Measurements from ENCODE around the gene NEDD4L.
"Not testable (repeated sequence)": the region's sequence is repeated elsewhere in the genome, so short reads cannot be mapped to it uniquely, and the experiment has no call there.

NEDD4L gene

GRCh38 chr18:58158459-58158858, 114.4 kb downstream of the NEDD4L start:
- no peak for DNase-seq

- no peak for DNase-seq
Measured at GRCh38 chr18:58161659-58162058, 117.6 kb downstream of the NEDD4L start.

DNA sequence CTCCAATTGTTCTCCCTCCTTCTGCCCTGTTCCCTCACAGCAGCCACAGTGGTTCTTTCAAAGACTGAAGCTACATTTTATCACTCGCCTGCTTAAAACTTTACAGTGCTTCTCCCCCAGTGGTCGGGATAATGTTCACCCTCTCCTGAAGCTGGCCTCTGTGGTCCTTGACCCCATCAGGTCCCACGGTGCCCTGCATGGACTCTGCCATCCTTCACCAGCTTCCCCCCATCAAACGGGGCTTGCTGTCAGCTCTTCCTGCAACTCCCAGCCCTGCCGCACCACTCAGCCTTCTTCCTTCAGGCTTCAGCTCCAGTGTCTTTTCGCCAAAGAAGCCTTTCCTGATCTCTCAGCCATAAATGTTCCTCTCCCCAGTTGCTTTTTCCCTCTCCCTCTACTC, 118.1 kb downstream of the NEDD4L start:
- no peak for DNase-seq

- no peak for DNase-seq
Measured at GRCh38 chr18:58163004-58163590, 119.1 kb downstream of the NEDD4L start.

DNA sequence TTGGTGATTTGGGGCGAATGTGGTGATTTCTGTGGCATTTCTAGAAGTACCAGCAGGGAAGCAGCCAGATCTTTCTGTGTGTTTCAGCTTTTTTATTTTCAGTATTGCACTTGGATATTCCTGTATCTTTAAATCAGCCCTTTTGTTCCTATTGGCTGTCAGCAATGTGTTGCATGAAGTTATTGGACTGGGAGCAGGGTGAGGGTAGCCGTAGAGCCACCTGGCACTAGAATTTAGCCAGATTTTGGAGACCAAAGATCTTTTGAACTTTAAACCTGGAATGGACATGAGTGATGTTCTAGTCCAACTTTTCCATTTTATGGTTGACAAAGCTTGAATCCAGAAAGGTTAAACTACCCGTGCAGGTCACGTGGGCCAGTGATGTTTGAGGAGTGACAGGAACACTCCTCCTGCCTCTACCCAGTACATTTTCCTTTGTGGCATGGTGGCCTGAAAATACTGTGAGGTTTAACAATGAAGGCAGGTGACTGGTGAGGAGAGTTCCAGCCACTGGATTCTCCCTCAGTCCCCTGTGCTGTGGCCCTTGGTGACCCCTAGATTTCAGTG, 122.3 kb downstream of the NEDD4L start:
- DNase-seq: no peak

- DNase-seq: no peak
Measured at GRCh38 chr18:58167073-58167472, 123.0 kb downstream of the NEDD4L start.

DNA sequence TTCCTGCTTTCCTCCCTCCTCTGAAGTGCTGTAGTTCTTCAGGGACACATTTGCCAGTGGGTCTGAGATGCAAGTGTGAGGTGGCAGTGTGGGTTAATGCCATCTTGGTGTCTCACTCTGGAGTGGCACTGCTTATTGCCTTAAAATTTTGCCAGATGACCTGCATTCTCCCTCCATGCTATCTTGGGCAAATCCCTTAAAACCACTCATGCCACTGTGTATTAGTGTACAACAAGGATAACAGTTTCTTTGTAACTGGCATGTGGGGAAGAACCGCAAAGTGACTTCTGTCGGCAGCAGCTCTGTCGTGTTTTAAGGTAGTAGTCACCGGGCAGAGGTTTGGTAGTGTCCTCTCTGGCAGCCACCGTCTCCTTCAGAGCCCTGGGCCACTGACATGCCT, 124.2 kb downstream of the NEDD4L start:
- no peak for DNase-seq

GRCh38 chr18:58168993-58169392, 125.0 kb downstream of the NEDD4L start:
- no peak for DNase-seq

GRCh38 chr18:58169472-58169871, 125.4 kb downstream of the NEDD4L start:
- no peak for DNase-seq

GRCh38 chr18:58170036-58170435, 126.0 kb downstream of the NEDD4L start:
- DNase-seq: not testable (repeated sequence)

- no peak for DNase-seq
Measured at GRCh38 chr18:58172031-58172430, 128.0 kb downstream of the NEDD4L start.

- DNase-seq: no peak
Measured at GRCh38 chr18:58174285-58174684, 130.3 kb downstream of the NEDD4L start.

- no peak for DNase-seq
Measured at GRCh38 chr18:58175122-58175785, 131.2 kb downstream of the NEDD4L start.

DNA sequence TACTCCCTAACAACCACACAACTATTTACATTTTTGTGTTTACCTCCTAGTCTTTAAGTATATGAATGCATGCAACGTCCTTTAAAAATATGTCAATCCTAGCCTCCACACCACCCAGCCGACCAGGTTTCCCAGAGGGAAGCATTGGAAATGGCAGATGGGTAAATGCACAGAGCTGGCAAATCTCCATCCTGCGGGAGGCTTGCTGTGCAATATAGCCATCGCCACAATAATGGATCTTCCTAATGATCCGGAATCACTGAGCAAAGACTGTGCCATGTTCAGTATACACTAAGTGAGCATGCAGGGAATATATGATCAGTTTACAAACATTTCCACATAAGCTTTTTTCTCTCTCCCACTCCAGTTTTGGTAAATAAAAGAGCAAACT, 131.8 kb downstream of the NEDD4L start:
- no peak for DNase-seq

DNA sequence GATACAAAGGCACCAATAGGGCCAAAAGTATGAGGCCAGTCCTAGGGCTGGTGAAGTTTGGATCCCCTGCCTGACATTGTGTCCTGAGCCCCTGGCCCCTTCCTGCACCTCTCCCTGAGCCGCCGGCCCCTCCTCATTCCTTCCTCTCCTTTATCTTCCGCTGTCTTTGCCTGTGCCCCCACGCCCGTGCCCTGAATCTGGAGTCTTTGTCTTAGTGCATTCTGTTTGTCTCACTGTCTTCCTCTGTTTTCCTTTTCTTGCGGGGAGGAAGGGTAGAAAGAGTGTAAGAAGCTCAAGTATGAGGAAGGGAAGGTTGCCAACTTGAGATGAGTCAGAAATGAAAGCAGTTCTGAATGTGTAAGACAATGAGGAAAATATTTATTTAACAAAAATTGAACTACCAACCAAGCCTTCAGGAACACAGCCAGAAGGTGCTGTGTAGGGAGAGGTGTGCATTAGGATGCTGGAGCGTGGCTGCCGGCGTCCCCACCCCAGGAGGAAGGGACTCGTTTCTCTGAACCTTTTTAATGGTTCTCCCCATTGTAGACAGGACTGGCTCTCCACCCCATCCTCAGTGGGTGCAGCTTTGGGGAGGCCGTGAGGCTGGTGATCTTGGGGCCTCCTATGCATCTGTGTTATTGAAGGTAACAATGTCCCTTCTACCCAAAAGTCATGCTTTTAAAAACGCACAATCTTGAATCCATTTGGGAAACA, 133.1 kb downstream of the NEDD4L start:
- no peak for DNase-seq

DNA sequence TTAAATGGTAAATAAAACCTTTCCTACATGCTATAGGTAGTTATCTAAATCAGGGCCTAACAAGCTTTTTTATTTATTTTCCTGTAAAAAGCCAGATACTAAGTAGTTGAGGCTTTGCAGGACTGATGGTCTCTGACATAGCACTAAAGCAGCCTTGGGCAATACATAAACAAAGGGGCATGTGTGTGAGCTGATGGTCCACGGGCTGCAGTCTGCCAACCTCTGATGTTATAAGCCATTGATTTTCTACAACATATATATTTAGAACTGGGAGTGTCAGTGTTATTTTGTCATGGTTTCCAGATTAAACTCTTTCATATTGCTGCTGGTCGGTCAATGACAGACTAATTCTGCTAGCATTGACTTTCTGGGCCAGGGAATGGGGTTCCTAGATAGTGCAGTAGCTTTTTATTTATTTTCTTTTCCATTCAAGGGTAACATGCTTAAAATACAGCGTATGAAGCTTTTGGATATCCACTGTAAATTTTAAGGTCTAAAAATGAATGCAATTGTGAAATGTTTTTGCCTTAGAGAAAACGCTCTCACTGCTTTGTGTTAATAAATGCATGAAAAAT, 134.0 kb downstream of the NEDD4L start:
- no peak for DNase-seq

GRCh38 chr18:58178511-58178910, 134.5 kb downstream of the NEDD4L start:
- DNase-seq: no peak

GRCh38 chr18:58180172-58180571, 136.1 kb downstream of the NEDD4L start:
- no peak for DNase-seq

DNA sequence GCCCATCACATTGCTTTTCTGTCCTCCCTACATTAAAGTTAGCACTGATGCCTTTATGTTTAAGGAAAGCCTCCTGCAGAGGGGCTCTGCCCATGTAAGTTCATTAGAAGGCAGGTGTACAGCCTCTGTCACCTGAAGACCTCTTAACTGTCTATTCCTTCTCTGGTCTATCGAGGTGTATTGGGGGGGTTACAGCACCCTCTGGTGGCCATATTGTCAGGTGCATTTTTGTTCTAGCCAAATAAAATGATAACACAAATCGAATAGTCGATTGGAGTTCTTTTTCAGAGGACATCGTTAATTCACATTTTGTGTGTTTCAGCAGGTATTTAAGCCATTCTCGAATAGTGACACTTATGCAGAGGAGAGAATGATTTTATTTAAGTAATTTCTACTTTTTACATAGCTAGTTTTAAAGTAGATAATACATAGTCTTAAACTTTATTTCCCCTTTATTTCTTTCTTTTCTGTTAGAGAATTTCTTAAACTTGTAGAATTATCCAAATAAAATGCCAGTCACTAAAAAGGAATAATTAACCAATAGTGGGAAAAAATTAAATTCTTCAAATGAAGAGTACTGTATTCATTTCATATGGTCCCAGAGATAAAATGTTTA, 136.8 kb downstream of the NEDD4L start:
- peak; percentile 65 to 72 for DNase-seq

DNA sequence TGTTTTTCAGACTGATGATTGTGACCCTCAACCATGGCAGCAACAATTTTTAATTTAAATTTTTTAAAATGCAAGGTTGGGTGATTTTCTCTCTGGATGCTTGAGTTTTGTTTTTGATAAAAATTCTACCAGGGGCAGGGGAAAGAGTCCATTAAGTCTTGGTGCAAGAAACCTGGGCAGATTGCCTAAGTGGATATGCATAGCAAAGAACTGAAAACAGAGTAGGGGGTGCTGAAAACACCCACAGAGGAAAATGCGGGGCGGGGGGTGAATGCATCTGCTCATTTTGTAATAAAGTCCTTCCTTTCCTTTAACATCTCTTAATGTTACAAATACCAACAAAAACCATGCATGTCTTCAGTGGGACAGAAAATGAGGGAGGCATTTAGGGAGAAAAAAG, 138.0 kb downstream of the NEDD4L start:
- DNase-seq: no peak

- DNase-seq: no peak
Measured at GRCh38 chr18:58183226-58183625, 139.2 kb downstream of the NEDD4L start.

DNA sequence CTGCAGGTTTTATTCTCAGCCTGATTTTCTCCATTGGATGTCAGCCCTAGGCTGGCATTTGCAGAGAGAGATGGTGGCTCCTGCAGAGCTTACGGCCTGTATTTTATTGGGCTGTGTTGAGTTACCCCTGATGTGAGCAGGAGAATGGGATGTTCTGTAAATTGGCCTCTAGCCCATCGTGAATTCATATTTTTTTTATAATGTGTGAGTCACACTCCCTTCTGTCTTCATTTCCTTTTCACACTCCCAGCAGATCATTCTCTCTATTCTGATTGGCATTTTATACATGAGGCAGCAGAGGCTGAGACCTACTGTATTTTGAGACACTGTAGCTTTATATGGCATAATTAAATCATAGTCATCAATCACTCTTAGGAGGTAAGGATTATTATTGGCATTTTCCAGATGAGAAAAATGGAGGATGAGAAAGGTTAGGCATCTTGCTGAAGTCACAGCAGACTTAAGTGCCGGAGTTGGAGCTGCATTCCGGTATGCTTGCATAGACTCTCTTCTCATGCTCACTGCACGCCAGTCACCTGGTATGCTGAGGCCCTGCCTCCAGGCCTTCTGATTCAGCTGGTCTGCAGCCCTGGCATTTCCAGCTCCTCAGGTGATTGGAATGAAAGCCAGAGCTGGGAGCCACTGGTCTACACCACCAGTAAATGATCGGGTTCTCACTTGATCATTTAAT, 142.4 kb downstream of the NEDD4L start:
- no peak for DNase-seq

DNA sequence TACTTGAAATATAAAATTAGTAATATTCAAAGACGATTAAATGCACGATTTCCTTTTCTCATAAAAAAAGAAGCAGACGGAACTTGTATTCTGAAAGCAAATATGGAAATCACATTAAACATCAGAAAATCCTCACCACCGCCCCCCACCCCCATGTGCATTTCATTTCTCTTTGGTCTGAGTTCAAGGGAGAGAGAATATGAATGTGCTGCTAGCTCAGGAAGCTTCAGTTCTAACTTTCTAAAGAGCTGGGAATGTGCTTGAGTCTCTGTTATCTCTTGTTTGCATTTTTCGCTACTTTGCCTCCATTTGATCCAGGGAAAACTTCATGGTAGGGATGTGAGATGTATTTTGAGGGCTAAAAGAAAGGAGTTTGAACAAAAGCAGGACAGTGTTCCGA, 143.6 kb downstream of the NEDD4L start:
- no peak for DNase-seq

Measured in activated CD4-positive, alpha-beta T cell treated with anti-CD3 and anti-CD28 coated beads, Interleukin-2, amount 50 U/mL, for 48 hours (primary cell).